ENCODE data around the gene CCT6B. TPM values are rescaled to one million over a fixed set of nuclear protein-coding genes. Genes with fewer than 3 reads are reported as not detected.

The CCT6B gene
- total RNA-seq, 1 experiment from 2014 or later, result 1.5 TPM

DNA sequence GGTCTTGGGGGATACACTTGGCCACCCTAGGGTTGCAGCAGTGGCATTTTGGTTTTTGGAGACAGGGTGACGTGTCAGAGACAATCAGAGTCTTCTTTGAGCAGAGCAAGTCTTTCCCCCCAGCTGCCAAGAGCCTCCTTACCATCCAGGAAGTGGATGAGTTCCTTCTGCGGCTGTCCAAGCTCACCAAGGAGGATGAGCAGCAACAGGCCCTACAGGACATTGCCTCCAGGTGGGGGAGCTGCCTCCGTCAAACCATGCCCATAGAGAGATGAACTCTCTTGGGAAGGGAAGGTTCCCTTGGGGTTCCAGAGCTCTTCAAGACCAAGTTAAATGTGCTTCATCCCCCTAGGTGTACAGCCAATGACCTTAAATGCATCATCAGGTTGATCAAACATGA is 30.3 kb upstream of the CCT6B start:
- no peak for ATAC-seq
- POLR2A ChIA-PET, result no interaction called here
- in situ Hi-C loops (cut with HindIII; ENCODE audit: low pct_unique_long_range_greater_than_20kb, low sequenced_read_pairs), result no loop called here

DNA sequence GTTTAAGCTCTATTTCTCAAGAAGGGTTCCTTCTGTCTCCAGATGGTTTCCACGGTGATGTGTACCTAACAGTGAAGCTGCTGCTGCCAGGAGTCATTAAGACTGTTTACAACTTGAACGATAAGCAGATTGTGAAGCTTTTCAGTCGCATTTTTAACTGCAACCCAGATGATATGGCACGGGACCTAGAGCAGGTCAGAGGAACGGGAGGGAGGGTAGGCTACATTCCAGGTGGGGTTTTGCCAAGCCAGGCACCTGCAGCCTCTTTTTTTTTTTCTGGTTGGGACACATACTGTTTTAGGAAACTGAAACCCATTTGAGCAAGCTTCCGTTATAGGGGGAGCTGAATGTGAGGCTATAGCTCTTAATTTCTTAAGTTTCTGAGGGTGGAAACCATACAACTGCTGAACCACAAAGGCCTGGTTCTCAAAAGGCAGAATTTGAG is 29.7 kb upstream of the CCT6B start:
- H3K9me3 ChIP-seq (ENCODE audit: control insufficient read depth, insufficient read depth, low read depth, low read length), result no peaks in the 10 kb centered on the region
- POLR2A ChIA-PET, result interaction anchor here (0.6 kb wide), 2 partner anchors 10 to 221 kb away, joined by 3 to 6 read pairs; partner anchors contain the start of gene LIG3
- CTCF ChIA-PET, result no interaction called here
- TF ChIP-seq SIN3A (IDR thresholded peaks at IDR 0.05; ENCODE audit: borderline replicate concordance, insufficient read depth, low read depth, low read length), result no peak
- H3K4me1 ChIP-seq (ENCODE audit: control insufficient read depth, insufficient read depth, low read length), result no peaks in the 10 kb centered on the region
- no peak overlapping the region for H3K4me3 ChIP-seq (ENCODE audit: low read depth in 2 of 2, low read length in 2 of 2)
- intact Hi-C loops (cut with micrococcal nuclease; ENCODE audit: unreplicated experiment), result no loop called here
- H3K36me3 ChIP-seq (ENCODE audit: control insufficient read depth, insufficient read depth, low read length), result peaks cover 8% of the 10 kb centered on the region
- no TSS peak for BruUV-seq (replicated peaks)
- ATAC-seq (no peak), DNase-seq (ENCODE audit: low read depth, low spot score) (no peak)
- no peaks in the 10 kb centered on the region for H3K27me3 ChIP-seq (ENCODE audit: control insufficient read depth, insufficient read depth, low read length)
- H3K27ac ChIP-seq (ENCODE audit: low read length), result no peak overlapping the region
- in situ Hi-C loops (cut with HindIII; ENCODE audit: low pct_unique_long_range_greater_than_20kb, low sequenced_read_pairs), result no loop called here

More for the DNA sequence above, 30.3 kb upstream of the CCT6B start:
- CTCF ChIA-PET, result no interaction called here
- Histone ChIP-seq H3K9me3 (ENCODE audit: control insufficient read depth, insufficient read depth, low read depth, low read length) (no peaks in the 10 kb centered on the region), H3K36me3 (ENCODE audit: control insufficient read depth, insufficient read depth, low read length) (peaks cover 8% of the 10 kb centered on the region), H3K4me3 (ENCODE audit: low read depth in 2 of 2, low read length in 2 of 2) (no peak overlapping the region), H3K27ac (ENCODE audit: low read length) (no peak overlapping the region), H3K4me1 (ENCODE audit: control insufficient read depth, insufficient read depth, low read length) (no peaks in the 10 kb centered on the region), H3K27me3 (ENCODE audit: control insufficient read depth, insufficient read depth, low read length) (no peaks in the 10 kb centered on the region)
- no peak for TF ChIP-seq SIN3A (IDR thresholded peaks at IDR 0.05; ENCODE audit: borderline replicate concordance, insufficient read depth, low read depth, low read length)
- TF ChIP-seq, protein P1, sequence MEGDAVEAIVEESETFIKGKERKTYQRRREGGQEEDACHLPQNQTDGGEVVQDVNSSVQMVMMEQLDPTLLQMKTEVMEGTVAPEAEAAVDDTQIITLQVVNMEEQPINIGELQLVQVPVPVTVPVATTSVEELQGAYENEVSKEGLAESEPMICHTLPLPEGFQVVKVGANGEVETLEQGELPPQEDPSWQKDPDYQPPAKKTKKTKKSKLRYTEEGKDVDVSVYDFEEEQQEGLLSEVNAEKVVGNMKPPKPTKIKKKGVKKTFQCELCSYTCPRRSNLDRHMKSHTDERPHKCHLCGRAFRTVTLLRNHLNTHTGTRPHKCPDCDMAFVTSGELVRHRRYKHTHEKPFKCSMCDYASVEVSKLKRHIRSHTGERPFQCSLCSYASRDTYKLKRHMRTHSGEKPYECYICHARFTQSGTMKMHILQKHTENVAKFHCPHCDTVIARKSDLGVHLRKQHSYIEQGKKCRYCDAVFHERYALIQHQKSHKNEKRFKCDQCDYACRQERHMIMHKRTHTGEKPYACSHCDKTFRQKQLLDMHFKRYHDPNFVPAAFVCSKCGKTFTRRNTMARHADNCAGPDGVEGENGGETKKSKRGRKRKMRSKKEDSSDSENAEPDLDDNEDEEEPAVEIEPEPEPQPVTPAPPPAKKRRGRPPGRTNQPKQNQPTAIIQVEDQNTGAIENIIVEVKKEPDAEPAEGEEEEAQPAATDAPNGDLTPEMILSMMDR (IDR thresholded peaks at IDR 0.05), result no peak
- no peak for TF ChIP-seq TCF7L2 (IDR thresholded peaks at IDR 0.05; ENCODE audit: low read depth, low read length)
- TF ChIP-seq, protein P2, sequence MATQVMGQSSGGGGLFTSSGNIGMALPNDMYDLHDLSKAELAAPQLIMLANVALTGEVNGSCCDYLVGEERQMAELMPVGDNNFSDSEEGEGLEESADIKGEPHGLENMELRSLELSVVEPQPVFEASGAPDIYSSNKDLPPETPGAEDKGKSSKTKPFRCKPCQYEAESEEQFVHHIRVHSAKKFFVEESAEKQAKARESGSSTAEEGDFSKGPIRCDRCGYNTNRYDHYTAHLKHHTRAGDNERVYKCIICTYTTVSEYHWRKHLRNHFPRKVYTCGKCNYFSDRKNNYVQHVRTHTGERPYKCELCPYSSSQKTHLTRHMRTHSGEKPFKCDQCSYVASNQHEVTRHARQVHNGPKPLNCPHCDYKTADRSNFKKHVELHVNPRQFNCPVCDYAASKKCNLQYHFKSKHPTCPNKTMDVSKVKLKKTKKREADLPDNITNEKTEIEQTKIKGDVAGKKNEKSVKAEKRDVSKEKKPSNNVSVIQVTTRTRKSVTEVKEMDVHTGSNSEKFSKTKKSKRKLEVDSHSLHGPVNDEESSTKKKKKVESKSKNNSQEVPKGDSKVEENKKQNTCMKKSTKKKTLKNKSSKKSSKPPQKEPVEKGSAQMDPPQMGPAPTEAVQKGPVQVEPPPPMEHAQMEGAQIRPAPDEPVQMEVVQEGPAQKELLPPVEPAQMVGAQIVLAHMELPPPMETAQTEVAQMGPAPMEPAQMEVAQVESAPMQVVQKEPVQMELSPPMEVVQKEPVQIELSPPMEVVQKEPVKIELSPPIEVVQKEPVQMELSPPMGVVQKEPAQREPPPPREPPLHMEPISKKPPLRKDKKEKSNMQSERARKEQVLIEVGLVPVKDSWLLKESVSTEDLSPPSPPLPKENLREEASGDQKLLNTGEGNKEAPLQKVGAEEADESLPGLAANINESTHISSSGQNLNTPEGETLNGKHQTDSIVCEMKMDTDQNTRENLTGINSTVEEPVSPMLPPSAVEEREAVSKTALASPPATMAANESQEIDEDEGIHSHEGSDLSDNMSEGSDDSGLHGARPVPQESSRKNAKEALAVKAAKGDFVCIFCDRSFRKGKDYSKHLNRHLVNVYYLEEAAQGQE (IDR thresholded peaks at IDR 0.05; ENCODE audit: insufficient read depth in 1 of 2, low read depth in 2 of 2, low read length in 1 of 2), result no peak
- no peak for TF ChIP-seq POLR2AphosphoS5 (IDR thresholded peaks at IDR 0.05; ENCODE audit: low read depth, low read length)
- intact Hi-C loops (cut with micrococcal nuclease; ENCODE audit: unreplicated experiment), result no loop called here
- BruUV-seq (replicated peaks), result no TSS peak
- no peak for DNase-seq (ENCODE audit: low read depth, low spot score)

DNA sequence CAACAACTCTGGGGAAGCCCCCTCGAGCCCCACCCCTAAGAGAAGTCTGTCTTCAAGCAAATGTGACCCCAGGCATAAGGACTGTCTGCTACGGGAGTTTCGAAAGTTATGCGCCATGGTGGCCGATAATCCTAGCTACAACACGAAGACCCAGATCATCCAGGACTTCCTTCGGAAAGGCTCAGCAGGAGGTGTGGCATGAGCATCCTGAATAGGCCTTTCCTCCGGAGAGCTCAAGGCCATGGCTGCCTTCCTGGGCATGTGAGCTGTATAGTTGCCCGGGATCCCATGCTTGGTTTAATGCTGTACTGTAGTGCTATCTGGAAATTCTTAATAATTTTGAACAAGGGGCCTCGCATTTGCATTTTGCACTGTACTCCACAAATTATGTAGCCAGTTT is 28.2 kb upstream of the CCT6B start:
- ATAC-seq, result no peak
- in situ Hi-C loops (cut with HindIII; ENCODE audit: low pct_unique_long_range_greater_than_20kb, low sequenced_read_pairs) (no loop called here), intact Hi-C loops (cut with micrococcal nuclease; ENCODE audit: unreplicated experiment) (no loop called here)
- CTCF ChIA-PET, result no interaction called here
- Histone ChIP-seq H3K36me3 (ENCODE audit: control insufficient read depth, insufficient read depth, low read length) (peaks cover 8% of the 10 kb centered on the region), H3K9me3 (ENCODE audit: control insufficient read depth, insufficient read depth, low read depth, low read length) (no peaks in the 10 kb centered on the region), H3K4me3 (ENCODE audit: low read depth in 2 of 2, low read length in 2 of 2) (no peak overlapping the region), H3K27ac (ENCODE audit: low read length) (no peak overlapping the region), H3K27me3 (ENCODE audit: control insufficient read depth, insufficient read depth, low read length) (no peaks in the 10 kb centered on the region), H3K4me1 (ENCODE audit: control insufficient read depth, insufficient read depth, low read length) (no peaks in the 10 kb centered on the region)
- no peak for TF ChIP-seq TCF7L2 (IDR thresholded peaks at IDR 0.05; ENCODE audit: low read depth, low read length)
- TF ChIP-seq SIN3A (IDR thresholded peaks at IDR 0.05; ENCODE audit: borderline replicate concordance, insufficient read depth, low read depth, low read length), result no peak
- DNase-seq (ENCODE audit: low read depth, low spot score), result no peak
- BruUV-seq (replicated peaks), result no TSS peak
- POLR2A ChIA-PET, result no interaction called here

All from Panc1 (cell line).